ENCODE measurements around the gene ZNF23. TPM values are rescaled to one million over a fixed set of nuclear protein-coding genes. Genes with fewer than 3 reads are reported as not detected.

The ZNF23 gene
- total and polyA plus RNA-seq, 10 of the 15 experiments (the other 5 are each of a cell fraction or from before 2014, with no cell fraction given): 3.6 to 11.5 (median 8.7) TPM

- H3K4me1 ChIP-seq (ENCODE audit: control insufficient read depth, insufficient read depth, low read length): no peaks in the 10 kb centered on the region
- no peaks in the 10 kb centered on the region; the same call in 2 of the 3 replicates for H3K9me3 ChIP-seq (replicated peaks; ENCODE audit: control insufficient read depth, insufficient read depth, low read length)
- in situ Hi-C loops (cut with MboI): no loop called here
- RAD21 ChIA-PET (ENCODE audit: unreplicated experiment): no interaction called here
- no peak overlapping the region for H3K9ac ChIP-seq (ENCODE audit: control insufficient read depth, insufficient read depth, low read length)
- intact Hi-C loops (cut with micrococcal nuclease; ENCODE audit: unreplicated experiment): no loop called here
- POLR2A ChIA-PET: no interaction called here
- no peaks in the 10 kb centered on the region for H3K36me3 ChIP-seq (ENCODE audit: control insufficient read depth in 2 of 2, insufficient read depth in 2 of 2, low read length in 1 of 2)
- H3K27ac ChIP-seq (ENCODE audit: control insufficient read depth, insufficient read depth): no peak overlapping the region
- FAIRE-seq (no peak), DNase-seq (ENCODE audit: low read depth, low spot score) (no peak), ATAC-seq (no peak)
- no peaks in the 10 kb centered on the region for H3K79me2 ChIP-seq (ENCODE audit: control insufficient read depth, insufficient read depth, low read length)
- CTCF ChIA-PET: interaction anchor here (0.5 to 1.5 kb wide), 2 partner anchors 10 to 18 kb away, joined by 3 to 6 read pairs; no protein-coding TSS in a partner anchor
- no peak overlapping the region for H3K4me2 ChIP-seq (ENCODE audit: control insufficient read depth, insufficient read depth)
- no peaks in the 10 kb centered on the region for H4K20me1 ChIP-seq (ENCODE audit: control insufficient read depth, insufficient read depth)
- no peaks in the 10 kb centered on the region; a peak in 1 of 4 replicates for H3K27me3 ChIP-seq (replicated peaks in 1 of 2; ENCODE audit: control insufficient read depth in 2 of 2, insufficient read depth in 2 of 2, low read length in 1 of 2)
- TF ChIP-seq ELK1 (IDR thresholded peaks at IDR 0.05; ENCODE audit: low read depth, low read length) (no peak), NR2F1 (conservative IDR thresholded peaks at IDR 0.05) (no peak), NFIC (IDR thresholded peaks at IDR 0.05; ENCODE audit: low read depth, low read length) (no peak), CEBPB (IDR thresholded peaks at IDR 0.05; ENCODE audit: borderline replicate concordance in 1 of 2, low read depth in 2 of 2, low read length in 2 of 2) (no peak), BHLHE40 (IDR thresholded peaks at IDR 0.05; ENCODE audit: borderline replicate concordance in 1 of 2, low read depth in 2 of 2, low read length in 1 of 2) (no peak), PML (IDR thresholded peaks at IDR 0.05; ENCODE audit: low read length) (no peak), KAT2A (conservative IDR thresholded peaks at IDR 0.05; ENCODE audit: control insufficient read depth, low read depth, low read length) (no peak), SMAD5 (IDR thresholded peaks at IDR 0.05; ENCODE audit: low read depth) (no peak), IRF5 (IDR thresholded peaks at IDR 0.05; ENCODE audit: borderline replicate concordance) (no peak), TCF12 (IDR thresholded peaks at IDR 0.05; ENCODE audit: low read depth, low read length) (no peak), CHD2 (IDR thresholded peaks at IDR 0.05; ENCODE audit: borderline replicate concordance, low read depth, low read length) (no peak)
- 26% methylated on average over 11 of the region's 11 CpGs for WGBS (ENCODE audit: insufficient coverage, insufficient replicate concordance, low lambda C conversion rate, missing lambda C conversion rate)
- SMC1A ChIA-PET (ENCODE audit: uncharacterized antibody, unreplicated experiment): no interaction called here
- no peak overlapping the region for H2AFZ ChIP-seq (ENCODE audit: control insufficient read depth, low read depth, low read length)
- H3K4me3 ChIP-seq: no peak overlapping the region
- no TSS peak for BruUV-seq (replicated peaks)
Observed at GRCh38 chr16:71402674-71403073, 59.4 kb downstream of the ZNF23 start.

Data from GM12878 (cell line).